HepG2 (cell line): Measurements from ENCODE around the gene SFT2D2. TPM values are rescaled to one million over a fixed set of nuclear protein-coding genes. Genes with fewer than 3 reads are reported as not detected.

Experiments used
- ATAC-seq: fragments of 200-7000 bp; cut with Tn5 transposase; 3 replicates; pipeline ENCODE4 v1.9.1; 2020; ENCODE audit warnings: mild to moderate bottlenecking, moderate library complexity
- BruUV-seq: library from RNA; stranded (reverse); fragments of 400-500 nt; replicated peaks from 2 replicates; lab custom pipeline; 2021; lab: Mats Ljungman, UMichigan
- CTCF ChIA-PET: fragments of 300-600 bp; formaldehyde crosslinking; extraction: SDS; loops from one replicate; lab custom pipeline; 2021; ENCODE audit warnings: low total read pairs, inconsistent platforms, low intra/inter-chr PET ratio; lab: Yijun Ruan, JAX
- POLR2A ChIA-PET: fragments of 350-600 bp; sonication (Branson Sonifier 250); formaldehyde crosslinking; loops from one replicate; lab custom pipeline; 2020; ENCODE audit warnings: antibody characterized with exemption, inconsistent platforms; lab: Yijun Ruan, JAX
- DNase-seq: peaks from one replicate; pipeline ENCODE4 v3.0.0-alpha.2; 2015; ENCODE audit warnings: low spot score
- FAIRE-seq: peaks from 3 replicates; lab custom pipeline; 2011; peaks lifted over from hg19 to GRCh38; lab: Jason Lieb, UNC
- H2AFZ ChIP-seq: one replicate; pipeline ENCODE4 v1.6.1; 2011; ENCODE audit warnings: low read length, inconsistent platforms
- H3K27ac ChIP-seq: fragments of 300-600 bp; 3 replicates; pipeline ENCODE4 v1.8.0; 2011; ENCODE audit warnings: mixed run types, mild to moderate bottlenecking, mixed read lengths, low read length, inconsistent platforms; ENCODE audit not compliant: insufficient read depth; ENCODE audit errors: extremely low read length
- H3K27me3 ChIP-seq, 2 experiments: fragments of 200-600 bp in 1 of 2; 2 replicates in 1 of 2; 3 replicates in 1 of 2; pipeline versions ENCODE4 v1.6.0 to v1.8.0; 2011; ENCODE audit warnings: low read length in 2 of 2, mild to moderate bottlenecking in 2 of 2, moderate library complexity in 2 of 2, inconsistent platforms in 1 of 2; ENCODE audit not compliant: insufficient read depth in 2 of 2, control insufficient read depth in 1 of 2
- H3K36me3 ChIP-seq, 2 experiments: fragments of 200-600 bp in 1 of 2; replicated peaks in 1 of 2; 2 replicates in 1 of 2; 3 replicates in 1 of 2; pipeline versions ENCODE4 v1.5.1 to v1.8.0; 2011; ENCODE audit warnings: low read length in 2 of 2, inconsistent platforms in 1 of 2; ENCODE audit not compliant: insufficient read depth in 2 of 2, control insufficient read depth in 1 of 2
- H3K4me1 ChIP-seq: 2 replicates; pipeline ENCODE4 v1.5.1; 2012; ENCODE audit warnings: low read length, inconsistent platforms; ENCODE audit not compliant: insufficient read depth
- H3K4me2 ChIP-seq: 2 replicates; pipeline ENCODE4 v1.6.0; 2011; ENCODE audit warnings: low read depth, low read length, inconsistent platforms
- H3K4me3 ChIP-seq, 3 experiments: fragments of 200-600 bp in 1 of 3; sonication (generic), shearing (Covaris generic) in 1 of 3; replicated peaks in 1 of 3; 2 replicates each; pipeline ENCODE4 v1.5.1; 2011 to 2016; ENCODE audit warnings: low read length in 3 of 3, inconsistent platforms in 2 of 3, low read depth in 2 of 3, mild to moderate bottlenecking in 2 of 3, control low read depth in 1 of 3, mixed read lengths in 1 of 3; ENCODE audit not compliant: insufficient read depth in 1 of 3
- H3K79me2 ChIP-seq: one replicate; pipeline ENCODE4 v1.6.1; 2011; ENCODE audit warnings: low read length, inconsistent platforms; ENCODE audit not compliant: insufficient read depth
- H3K9ac ChIP-seq: 2 replicates; pipeline ENCODE4 v1.6.0; 2011; ENCODE audit warnings: mild to moderate bottlenecking, low read depth, low read length, inconsistent platforms; ENCODE audit not compliant: insufficient read depth
- H3K9me3 ChIP-seq: 2 replicates; pipeline ENCODE4 v1.5.1; 2012; ENCODE audit warnings: mild to moderate bottlenecking, low read length
- H4K20me1 ChIP-seq: 2 replicates; pipeline ENCODE4 v1.6.0; 2011; ENCODE audit warnings: inconsistent platforms, mild to moderate bottlenecking, low read length, moderate library complexity; ENCODE audit not compliant: insufficient read depth
- ATF4 ChIP-seq, 2 experiments: fragments of 450-650 bp in 1 of 2; sonication (generic) in 1 of 2; formaldehyde crosslinking; IDR thresholded peaks; 2 replicates each; pipeline versions ENCODE4 v1.5.0 to v1.8.0; 2020 to 2022; ENCODE audit warnings: mild to moderate bottlenecking in 1 of 2, missing genetic modification reagents in 1 of 2
- DPF2 ChIP-seq: sonication (generic); formaldehyde crosslinking; IDR thresholded peaks from 2 replicates; pipeline ENCODE4 v1.4.0; 2020; ENCODE audit warnings: mild to moderate bottlenecking, low read depth, missing genetic modification reagents, borderline replicate concordance
- ELF4 ChIP-seq: sonication (generic); formaldehyde crosslinking; IDR thresholded peaks from 2 replicates; pipeline ENCODE4 v1.5.0; 2020; ENCODE audit warnings: missing genetic modification reagents, mild to moderate bottlenecking, moderate library complexity, borderline replicate concordance
- FOXO4 ChIP-seq: sonication (generic); formaldehyde crosslinking; conservative IDR thresholded peaks from 2 replicates; pipeline ENCODE4 v1.8.1; 2023; ENCODE audit warnings: missing genetic modification reagents
- PATZ1 ChIP-seq: sonication (generic); formaldehyde crosslinking; IDR thresholded peaks from 2 replicates; pipeline ENCODE4 v1.4.0; 2020; ENCODE audit warnings: missing genetic modification reagents
- SNRNP70 ChIP-seq: fragments of 200-400 bp; formaldehyde crosslinking; IDR thresholded peaks from 2 replicates; pipeline ENCODE4 v1.6.1; 2017; ENCODE audit warnings: mild to moderate bottlenecking, low read depth, low read length, moderate library complexity
- TOE1 ChIP-seq: sonication (generic); formaldehyde crosslinking; IDR thresholded peaks from 2 replicates; pipeline ENCODE4 v1.4.0; 2020; ENCODE audit warnings: mild to moderate bottlenecking, missing genetic modification reagents
- TRIM24 ChIP-seq: sonication (generic); formaldehyde crosslinking; IDR thresholded peaks from 2 replicates; pipeline ENCODE4 v1.8.0; 2022; ENCODE audit warnings: mild to moderate bottlenecking, missing genetic modification reagents
- ZNF318 ChIP-seq: sonication (generic); formaldehyde crosslinking; IDR thresholded peaks from 2 replicates; pipeline ENCODE4 v1.4.0; 2020; ENCODE audit warnings: mild to moderate bottlenecking, missing genetic modification reagents
- ZNF460 ChIP-seq: sonication (generic); formaldehyde crosslinking; IDR thresholded peaks from 2 replicates; pipeline ENCODE4 v1.5.1; 2020; ENCODE audit warnings: missing genetic modification reagents, mild to moderate bottlenecking, borderline replicate concordance
- ZNF570 ChIP-seq: sonication (generic); formaldehyde crosslinking; IDR thresholded peaks from 2 replicates; pipeline ENCODE4 v1.4.0; 2020; ENCODE audit warnings: mild to moderate bottlenecking, missing genetic modification reagents, borderline replicate concordance
- ZNF572 ChIP-seq: sonication (generic); formaldehyde crosslinking; IDR thresholded peaks from 2 replicates; pipeline ENCODE4 v1.5.1; 2020; ENCODE audit warnings: mild to moderate bottlenecking, missing genetic modification reagents
- WGBS: methylation state at CpG from one replicate; pipeline ENCODE4 v1.1.6; 2017; ENCODE audit warnings: low lambda C conversion rate; 5-methylcytosine and 5-hydroxymethylcytosine counted together
- in situ Hi-C: cut with HindIII; loops from 2 replicates; pipeline ENCODE4 v1.10.0; 2017; ENCODE audit warnings: low pct_unique_long_range_greater_than_20kb; ENCODE audit not compliant: extremely low pct_ligation_motif_present
- intact Hi-C: fragments of 100-400 bp; cut with micrococcal nuclease; formaldehyde crosslinking; loops from one replicate; pipeline ENCODE4 v1.10.0; 2022; ENCODE audit not compliant: unreplicated experiment
- polyA plus RNA-seq, 8 experiments: library from polyadenylated mRNA; depleted of rRNA in 3 of 8; stranded (reverse) in 7 of 8; unstranded in 1 of 8; fragments of >200 nt; fragmentation: Illumina TruSeq in 4 of 8; extraction: Trizol in 4 of 8; gene quantifications; 2 replicates each; pipeline versions ENCODE4 v1.2.1 to v1.2.3, GENCODE V29; 2011 to 2016; ENCODE audit warnings: low read depth in 4 of 8, missing spikeins in 1 of 8, mixed read lengths in 1 of 8; ENCODE audit not compliant: insufficient read depth in 1 of 8
- total RNA-seq, 5 experiments: library from RNA; depleted of rRNA; stranded (reverse); fragments of >200 nt; fragmentation: Illumina TruSeq; extraction: Trizol; gene quantifications; 2 replicates each; pipeline ENCODE4 v1.2.3, GENCODE V29; 2016; ENCODE audit warnings: low read depth in 1 of 5

The SFT2D2 gene
- total and polyA plus RNA-seq, 2 of the 13 experiments (the other 11 are each of a cell fraction or from before 2014, with no cell fraction given): 10.0 to 28.8 TPM

GRCh38 chr1:168261390-168261789 lies 35.6 kb downstream of the SFT2D2 start:
- Histone ChIP-seq H4K20me1 (no peaks in the 10 kb centered on the region), H3K4me2 (no peak overlapping the region), H3K27me3 (no peaks in the 10 kb centered on the region), H3K27ac (no peak overlapping the region), H3K4me3 (no peak overlapping the region), H3K4me1 (no peaks in the 10 kb centered on the region), H3K9me3 (peaks cover 6% of the 10 kb centered on the region), H3K79me2 (no peaks in the 10 kb centered on the region), H3K9ac (no peak overlapping the region), H3K36me3 (no peaks in the 10 kb centered on the region), H2AFZ (no peak overlapping the region)
- ATAC-seq (no peak), FAIRE-seq (no peak), DNase-seq (no peak)
- BruUV-seq: no TSS peak
- intact Hi-C loops (no loop called here), in situ Hi-C loops (no loop called here)
- ChIA-PET POLR2A (no interaction called here), CTCF (no interaction called here)
- WGBS: 99% methylated on average over 2 of the region's 2 CpGs
- TF ChIP-seq FOXO4 (CRISPR knock-in tag) (no peak), ZNF318 (no peak), SNRNP70 (no peak), ZNF460 (CRISPR knock-in tag) (no peak), TOE1 (CRISPR knock-in tag) (no peak), ATF4 (CRISPR knock-in tag; IDR thresholded peaks at IDR 0.05) (no peak), TRIM24 (no peak), ELF4 (no peak), DPF2 (CRISPR knock-in tag) (no peak), ZNF570 (no peak), ZNF572 (no peak), PATZ1 (CRISPR knock-in tag) (no peak)
